Left ventricle myocardium superior (tissue), 1 donor: ENCODE data around the gene ASB6. TPM values are rescaled to one million over a fixed set of nuclear protein-coding genes. Genes with fewer than 3 reads are reported as not detected.

Source experiments
- ATAC-seq: fragments of 200-7000 bp; cut with Tn5 transposase; one replicate; pipeline ENCODE4 v1.9.1; 2020; ENCODE audit warnings: mild to moderate bottlenecking, moderate library complexity
- DNase-seq: peaks from one replicate; pipeline ENCODE4 v3.0.0-alpha.2; 2020
- intact Hi-C: fragments of 100-400 bp; cut with micrococcal nuclease; formaldehyde crosslinking; loops from one replicate; pipeline ENCODE4 v1.11.0; 2022
- long read RNA-seq: library from polyadenylated mRNA; unstranded; transcript quantifications from one replicate; pipeline ENCODE4 v2.0.0, GENCODE V29; 2021
- total RNA-seq: library from RNA; stranded (reverse); fragmentation: NEBNext Ultra II Directional; extraction: Animal tissue kit (Norgen Biotek cat#: 25700); gene quantifications from one replicate; pipeline ENCODE4 v1.2.1, GENCODE V29; 2021
- donor health status: DM: no; HTN: yes; CAD: no; lungs with severe emphysema.

ASB6 gene, protein sequence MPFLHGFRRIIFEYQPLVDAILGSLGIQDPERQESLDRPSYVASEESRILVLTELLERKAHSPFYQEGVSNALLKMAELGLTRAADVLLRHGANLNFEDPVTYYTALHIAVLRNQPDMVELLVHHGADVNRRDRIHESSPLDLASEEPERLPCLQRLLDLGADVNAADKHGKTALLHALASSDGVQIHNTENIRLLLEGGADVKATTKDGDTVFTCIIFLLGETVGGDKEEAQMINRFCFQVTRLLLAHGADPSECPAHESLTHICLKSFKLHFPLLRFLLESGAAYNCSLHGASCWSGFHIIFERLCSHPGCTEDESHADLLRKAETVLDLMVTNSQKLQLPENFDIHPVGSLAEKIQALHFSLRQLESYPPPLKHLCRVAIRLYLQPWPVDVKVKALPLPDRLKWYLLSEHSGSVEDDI
- total RNA-seq = 9.7 TPM
- long read RNA-seq, transcript ASB6-201 (6 exons, 2,330 nt) = major isoform, 20 of 28 reads
- long read RNA-seq, partial matches to known transcripts = 2 of 28 reads
- long read RNA-seq, other reads (novel, unspliced or antisense) = 6 of 28 reads

DNA sequence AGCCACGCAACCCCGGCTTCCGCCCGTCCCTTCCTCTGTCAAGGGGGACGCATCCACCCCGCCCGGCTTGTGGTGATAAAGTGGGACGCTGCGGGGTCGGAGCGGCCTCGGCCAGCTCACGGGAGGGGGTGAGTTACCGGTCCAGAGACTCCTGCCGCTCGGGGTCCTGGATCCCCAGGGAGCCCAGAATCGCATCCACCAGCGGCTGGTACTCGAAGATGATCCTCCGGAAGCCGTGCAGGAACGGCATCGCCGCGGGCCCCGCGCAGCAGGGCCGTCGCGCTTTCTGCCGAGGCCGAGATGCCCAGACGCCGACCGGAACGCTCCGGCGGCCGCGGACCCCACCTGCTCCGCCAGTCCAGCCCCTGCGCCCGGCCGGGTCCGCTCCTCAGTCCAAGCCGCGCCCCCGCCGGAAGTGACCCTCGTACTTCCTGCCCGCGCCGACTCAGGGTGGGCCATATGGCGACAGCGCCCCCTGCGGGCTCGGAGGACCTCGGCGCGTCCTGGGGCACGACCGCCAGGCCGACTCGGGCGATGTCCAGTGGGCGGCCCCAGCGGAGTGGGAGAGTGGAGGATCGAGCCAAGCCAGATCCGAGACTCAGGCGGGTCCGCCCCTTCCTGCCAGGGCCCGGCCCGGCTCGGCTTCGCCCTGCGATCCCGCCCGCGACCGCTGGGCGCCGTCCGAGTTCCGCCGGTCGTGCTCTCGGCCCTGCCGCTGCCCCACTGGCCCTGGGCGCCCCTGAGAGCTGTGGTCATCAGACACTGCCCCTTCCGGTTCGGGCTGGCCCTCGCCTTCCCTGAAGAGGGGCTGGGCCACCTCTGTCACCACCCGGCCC is at the start of gene ASB6:
TSS of gene ASB6 (minus strand) at position 402 of the 836 bp plus-strand sequence. CDS start at position 250, 152 bp downstream.
- peak; percentile 98 for DNase-seq
- ATAC-seq = peak; percentile 96
- intact Hi-C loops = no loop called here

DNA sequence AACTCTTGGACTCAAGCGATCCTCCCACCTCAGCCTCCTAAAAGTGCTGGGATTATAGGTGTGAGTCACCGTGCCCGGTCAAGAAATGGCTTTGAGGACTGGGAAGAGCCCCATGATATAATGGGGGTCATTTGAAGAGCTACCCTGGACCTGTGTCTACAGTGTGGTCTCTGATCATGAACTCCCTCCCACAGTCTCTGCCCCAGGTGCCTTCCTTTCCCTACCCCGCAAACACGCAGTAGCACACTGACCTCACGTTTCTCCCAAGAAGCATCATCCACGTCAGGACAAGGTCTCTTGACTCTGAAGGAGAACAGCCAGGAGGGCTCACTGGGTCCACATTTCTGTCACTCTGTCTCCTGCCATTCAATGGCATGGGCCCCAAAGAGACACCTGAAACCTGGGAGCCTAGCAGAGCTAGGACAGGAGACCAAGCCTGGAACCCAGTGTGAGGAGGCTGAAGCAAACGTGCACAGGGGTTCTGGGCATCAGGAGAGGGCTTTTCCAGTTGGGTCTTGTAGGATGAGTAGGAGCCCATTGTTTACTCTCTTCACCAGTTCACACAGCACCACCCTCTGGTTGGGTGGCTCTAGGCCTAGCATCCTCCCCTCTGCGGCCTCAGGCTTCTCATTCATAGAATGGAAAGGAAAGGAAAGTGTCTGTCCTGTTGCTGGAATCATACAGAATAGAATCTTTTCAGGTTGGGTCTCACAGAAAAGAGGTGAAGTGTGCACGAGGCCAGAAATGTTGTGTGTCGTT is 46.5 kb upstream of the ASB6 start:
- intact Hi-C loops = no loop called here
- DNase-seq = no peak
- ATAC-seq = no peak

DNA sequence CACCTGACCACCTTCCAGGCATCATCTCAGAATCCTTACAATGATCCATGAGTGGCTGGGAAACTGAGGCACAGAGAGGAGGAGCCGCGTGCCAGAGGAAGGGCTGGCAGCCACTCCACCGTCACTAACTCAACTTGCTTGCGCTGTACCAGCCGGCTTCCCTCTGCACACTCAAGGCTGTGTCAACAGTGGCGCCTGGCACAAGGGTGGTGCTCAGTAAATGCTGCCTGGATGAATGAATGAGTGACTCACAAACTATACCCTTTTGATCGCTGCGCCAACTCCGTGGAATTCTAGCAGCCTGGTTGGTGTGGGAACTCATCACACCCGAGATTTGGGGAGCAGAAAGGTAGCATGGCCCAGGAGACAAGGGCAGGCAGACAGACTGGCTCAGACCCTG is 45.4 kb upstream of the ASB6 start:
- ATAC-seq (no peak), DNase-seq (no peak)
- intact Hi-C loops = no loop called here

DNA sequence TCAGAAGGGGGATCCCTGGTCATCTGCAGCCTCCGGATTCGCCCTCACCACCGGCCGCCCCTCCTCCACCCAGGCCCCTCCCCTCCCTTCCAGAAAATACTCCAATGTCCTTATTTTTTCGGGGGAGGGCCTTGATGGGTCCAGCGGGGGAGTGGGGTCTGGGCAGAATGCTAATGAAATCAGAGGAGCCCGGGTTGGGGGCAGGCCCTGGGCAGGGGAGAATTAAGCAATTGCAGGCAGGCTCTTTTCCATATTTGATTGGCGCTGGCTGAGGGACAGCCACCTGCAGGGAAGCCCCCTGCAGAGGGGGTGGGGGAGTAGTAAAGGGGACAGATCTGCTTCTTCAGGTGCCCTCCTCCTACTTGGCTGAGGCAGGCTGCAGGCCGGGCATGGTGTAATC is 44.8 kb upstream of the ASB6 start:
- DNase-seq (no peak), ATAC-seq (no peak)
- intact Hi-C loops = no loop called here

DNA sequence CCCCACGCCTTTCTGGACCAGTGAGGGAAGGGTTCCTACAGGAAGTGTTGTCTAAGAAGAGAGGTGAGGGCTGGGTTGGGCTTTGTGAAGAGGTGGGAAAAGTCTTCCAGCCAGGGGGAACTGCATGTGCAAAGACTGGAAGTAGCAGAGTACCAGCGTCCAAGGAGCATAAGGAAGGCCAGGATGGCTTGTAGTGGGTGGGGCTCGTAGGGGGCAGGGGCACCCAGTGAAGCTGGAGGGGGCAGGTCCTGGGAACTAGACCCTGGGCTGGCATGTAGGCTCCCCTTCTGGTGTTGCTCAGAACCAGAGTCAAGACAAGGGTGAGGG is 43.9 kb upstream of the ASB6 start:
- no peak for ATAC-seq
- no peak for DNase-seq
- intact Hi-C loops = no loop called here

DNA sequence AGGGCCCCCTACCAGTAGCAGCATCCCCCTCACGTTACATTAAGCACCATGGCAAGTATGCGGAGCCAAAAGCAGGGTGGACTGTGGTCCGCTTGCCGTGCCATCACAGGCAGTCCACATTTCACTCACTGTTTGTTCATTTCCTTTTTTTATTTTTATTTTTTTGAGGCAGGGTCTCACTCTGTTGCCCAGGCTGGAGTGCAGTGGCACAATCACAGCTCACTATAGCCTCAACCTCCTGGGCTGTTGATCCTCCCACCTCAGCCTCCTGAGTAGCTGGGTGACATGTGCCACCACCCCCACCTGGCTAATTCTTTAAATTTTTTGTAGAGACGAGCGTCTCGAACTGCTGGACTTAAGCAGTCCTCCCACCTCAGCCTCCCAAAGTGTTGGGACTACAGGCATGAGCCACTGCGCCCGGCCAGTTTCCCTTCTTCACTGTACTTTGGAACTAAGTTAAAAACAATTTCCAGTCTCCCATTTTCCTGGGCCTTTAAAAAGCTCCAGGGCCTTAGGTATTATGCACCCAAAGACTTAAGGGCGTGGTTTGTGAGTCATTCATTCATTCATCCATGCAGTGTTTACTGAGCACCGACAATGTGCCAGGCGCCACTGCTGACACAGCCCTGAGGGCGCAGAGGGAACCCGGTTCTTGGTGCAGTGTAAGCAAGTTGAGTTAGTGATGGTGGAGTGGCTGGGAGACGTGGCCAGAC is 43.4 kb upstream of the ASB6 start:
- intact Hi-C loops = no loop called here
- ATAC-seq = no peak
- no peak for DNase-seq

DNA sequence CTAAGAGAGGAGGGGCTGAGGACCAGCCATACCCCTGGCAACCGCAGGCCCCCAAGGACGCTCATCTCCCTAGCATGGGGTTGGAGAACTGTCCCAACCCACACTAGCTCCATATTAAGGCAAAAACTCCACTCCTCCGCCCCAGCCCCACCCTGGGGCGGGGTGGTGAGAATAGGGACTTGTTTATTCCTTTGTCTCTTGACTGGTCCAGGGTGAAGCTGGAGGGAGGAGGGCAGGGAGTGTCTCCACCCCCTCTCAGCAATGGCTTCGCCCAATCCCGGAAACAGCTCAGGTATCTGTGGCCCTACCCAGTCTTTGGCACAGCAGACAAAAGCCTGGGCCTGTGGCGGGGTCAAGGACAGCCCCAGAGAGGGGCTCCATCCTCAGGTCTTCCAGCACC is 40.4 kb upstream of the ASB6 start:
- DNase-seq = no peak
- intact Hi-C loops = no loop called here
- no peak for ATAC-seq

DNA sequence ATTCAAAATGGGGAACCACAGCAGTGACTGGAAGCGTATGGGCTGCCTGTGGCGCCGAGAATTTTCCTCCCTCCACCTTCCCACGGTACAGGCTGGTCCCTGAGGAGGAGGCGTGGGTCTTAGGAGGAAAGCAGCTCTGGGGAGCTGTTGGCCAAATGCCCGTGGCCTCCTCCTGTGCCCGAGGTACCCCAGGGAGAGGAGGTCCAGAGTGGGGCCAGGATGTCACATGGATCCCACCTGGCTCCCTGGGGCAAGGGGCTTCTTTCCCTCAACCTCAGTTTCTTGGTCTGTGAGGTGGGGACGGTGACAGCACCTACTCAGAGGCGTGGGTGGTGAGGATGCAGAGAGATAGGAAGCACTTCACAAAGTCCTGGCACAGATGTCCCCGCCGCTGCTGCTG is 40.0 kb upstream of the ASB6 start:
- intact Hi-C loops = no loop called here
- no peak for ATAC-seq
- no peak for DNase-seq

DNA sequence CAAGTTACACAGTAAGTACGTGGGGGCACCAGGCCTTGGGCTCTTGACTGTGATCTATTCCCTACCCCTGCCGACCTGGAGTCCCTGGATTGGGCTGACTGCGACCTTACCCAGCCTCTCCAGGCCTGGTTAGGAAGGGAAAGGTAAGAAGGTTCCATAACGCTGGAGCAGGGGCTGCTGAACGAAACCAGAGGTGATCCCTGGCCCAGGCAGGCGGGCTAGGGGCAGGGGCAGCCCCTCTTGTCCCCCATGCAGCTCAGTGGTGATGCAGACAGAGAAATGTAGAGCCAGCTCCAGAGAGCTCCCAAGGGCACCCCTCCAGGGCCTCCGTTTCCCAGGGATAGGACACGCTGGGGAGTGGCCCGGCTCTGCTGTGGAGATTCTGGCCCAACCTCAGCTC is 37.6 kb upstream of the ASB6 start:
- intact Hi-C loops = no loop called here
- DNase-seq (no peak), ATAC-seq (no peak)

DNA sequence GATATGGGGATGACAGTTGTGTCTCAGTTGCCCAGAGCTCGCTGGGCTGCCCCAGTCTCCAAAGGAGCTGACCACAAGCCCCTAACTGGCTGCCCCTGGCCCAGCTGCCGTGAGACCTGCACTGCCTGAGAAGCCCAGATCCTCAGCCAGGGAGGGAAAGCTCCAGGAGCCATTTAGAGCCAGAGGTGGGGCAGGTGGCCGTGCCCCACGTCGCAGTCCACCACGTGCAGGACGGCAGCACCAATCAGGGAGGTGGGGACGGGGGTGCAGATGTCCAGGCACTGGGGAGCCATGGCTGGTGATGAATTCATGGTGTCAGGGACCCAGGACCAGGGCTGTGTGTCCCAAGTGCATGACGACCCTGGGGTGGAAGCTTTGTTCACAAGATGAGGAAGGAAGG is 36.9 kb upstream of the ASB6 start:
- intact Hi-C loops = no loop called here
- no peak for ATAC-seq
- no peak for DNase-seq

DNA sequence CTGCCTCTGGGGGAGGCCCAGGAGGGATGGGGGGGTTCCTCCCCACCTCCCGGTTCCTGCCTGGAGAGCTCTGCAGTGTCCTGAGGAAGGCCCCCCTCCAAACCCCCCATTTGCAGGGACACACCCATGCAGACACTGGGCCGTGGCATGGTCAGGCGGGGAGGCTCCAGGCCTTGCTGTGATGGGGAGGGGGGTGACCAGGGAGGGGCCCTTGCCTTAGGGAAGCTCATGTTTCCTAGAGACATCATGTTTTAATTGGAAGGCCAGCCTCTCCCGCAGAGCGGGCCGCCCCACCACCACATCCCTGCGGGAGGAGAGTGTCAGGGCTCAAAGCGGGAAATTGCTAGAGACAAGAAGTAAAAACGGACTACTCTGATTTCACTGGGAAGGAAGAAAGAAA is 35.5 kb upstream of the ASB6 start:
- DNase-seq (no peak), ATAC-seq (peak; percentile 30)
- intact Hi-C loops = no loop called here

DNA sequence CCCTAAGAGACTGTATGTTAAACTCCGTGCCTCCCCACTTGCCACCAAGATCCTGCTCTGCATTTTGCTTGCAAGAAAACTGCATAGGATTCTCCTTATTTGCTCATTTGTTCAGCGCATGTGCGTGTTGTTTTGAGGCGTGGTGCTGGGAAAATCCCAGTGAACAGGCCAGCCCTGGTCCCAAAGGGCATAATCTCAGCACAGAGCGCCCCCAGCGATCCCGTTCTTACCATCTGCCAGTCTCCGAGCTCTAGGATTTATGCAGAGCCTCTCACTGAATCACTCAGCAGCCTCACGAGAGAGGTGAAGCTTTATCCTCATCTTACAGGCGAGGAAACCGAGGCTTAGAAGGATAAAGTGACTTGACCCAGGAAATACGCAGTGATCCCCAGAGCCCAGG is 35.0 kb upstream of the ASB6 start:
- peak; percentile 55 for ATAC-seq
- intact Hi-C loops = no loop called here
- DNase-seq = no peak

DNA sequence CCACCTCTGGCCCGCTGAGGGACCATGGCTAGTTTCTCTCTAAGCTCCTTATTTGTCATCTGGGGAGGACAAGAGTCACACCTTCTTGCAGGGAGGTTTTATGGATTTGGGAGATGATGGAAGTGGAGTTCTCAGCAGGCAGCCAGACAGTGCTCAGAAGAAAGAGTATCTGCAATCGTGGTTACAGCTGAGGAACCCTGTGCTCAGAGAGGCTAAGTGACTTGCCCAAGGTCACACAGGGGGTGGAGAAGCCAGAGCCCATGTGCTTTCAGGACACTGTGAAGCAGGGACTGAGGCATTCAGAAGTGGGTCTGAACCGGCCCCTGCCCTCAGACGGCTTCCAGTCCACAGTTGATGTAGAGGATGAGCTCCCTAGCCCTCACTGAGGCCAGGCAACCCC is 34.3 kb upstream of the ASB6 start:
- intact Hi-C loops = no loop called here
- ATAC-seq (no peak), DNase-seq (no peak)

DNA sequence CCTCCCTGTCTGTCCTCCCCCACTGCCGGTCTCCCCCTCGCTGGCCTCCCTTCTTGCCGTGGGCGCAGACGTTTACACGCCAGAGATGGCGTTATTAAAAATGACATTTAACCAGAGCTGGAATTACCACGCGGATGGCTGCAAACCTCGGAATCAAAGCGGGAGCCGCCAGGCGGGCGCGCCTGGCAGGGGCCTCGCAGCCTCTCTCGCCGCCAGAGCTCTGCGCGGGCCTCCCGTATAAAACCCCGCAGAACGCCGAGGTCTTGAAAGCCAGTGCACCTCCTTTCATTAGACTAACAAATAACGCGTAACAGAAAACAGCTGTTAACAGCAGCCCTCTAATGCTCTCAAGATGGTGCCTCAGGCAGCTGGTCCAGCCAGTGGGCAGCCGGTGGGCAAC is 33.7 kb upstream of the ASB6 start:
- DNase-seq = no peak
- ATAC-seq = no peak
- intact Hi-C loops = no loop called here

DNA sequence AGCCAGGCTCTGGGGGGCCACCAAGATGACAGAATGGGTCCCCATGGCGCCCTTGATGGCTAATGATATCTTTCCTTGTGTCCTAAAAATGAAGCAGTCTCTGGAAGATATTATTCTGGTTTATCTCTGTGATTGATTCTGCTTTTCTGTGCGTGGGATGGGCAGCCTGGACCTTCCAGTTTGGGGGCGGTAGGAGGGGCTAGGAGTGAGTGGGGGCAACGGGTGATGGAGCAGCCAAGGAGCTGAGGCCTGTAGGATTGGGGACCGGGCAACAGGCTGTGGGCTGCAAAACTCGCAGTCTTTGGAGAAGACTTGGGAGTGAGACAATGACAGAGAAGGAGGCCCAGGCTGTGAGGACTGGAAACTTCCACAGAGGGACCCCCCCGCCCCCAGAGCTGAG is 32.3 kb upstream of the ASB6 start:
- intact Hi-C loops = no loop called here
- DNase-seq (no peak), ATAC-seq (no peak)

DNA sequence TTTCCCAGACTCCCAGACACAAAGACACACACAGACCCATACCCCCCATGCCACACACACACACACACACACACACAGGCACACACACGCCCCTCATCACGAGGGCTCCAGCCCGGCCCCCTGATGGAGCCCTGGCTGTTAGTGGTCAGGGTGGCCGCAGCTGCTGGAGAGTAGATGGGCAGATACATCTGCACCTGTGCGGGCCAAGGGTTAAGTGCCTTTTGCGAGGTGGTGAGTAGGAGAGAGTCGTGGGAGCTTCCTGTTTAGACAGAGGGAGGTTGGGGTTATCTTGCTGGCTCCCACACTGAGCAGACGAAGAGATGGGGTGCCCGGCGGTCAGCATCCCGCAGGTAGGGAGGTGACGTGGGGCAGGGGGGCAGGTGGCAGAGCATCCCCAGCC is 31.7 kb upstream of the ASB6 start:
- intact Hi-C loops = no loop called here
- ATAC-seq (no peak), DNase-seq (no peak)

DNA sequence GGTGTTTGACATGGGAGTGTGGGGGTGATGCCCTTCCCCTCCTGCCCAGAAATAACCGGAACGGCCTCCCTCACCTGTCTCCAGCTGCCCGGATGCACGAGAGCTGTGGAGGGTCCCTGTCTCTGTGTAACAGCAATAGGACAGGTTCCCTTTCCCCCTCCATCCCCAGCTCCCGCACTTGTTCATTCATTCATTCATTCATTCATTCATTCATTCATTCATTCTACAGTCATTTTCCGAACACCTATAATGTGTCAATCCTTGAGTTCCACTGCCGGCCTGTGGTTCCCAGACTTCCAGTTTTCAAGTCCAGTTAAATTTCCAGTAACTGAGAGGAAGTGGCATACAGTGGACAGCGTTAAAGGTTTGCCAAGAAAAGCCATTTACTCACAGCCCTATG is 30.8 kb upstream of the ASB6 start:
- no peak for DNase-seq
- intact Hi-C loops = no loop called here
- no peak for ATAC-seq

DNA sequence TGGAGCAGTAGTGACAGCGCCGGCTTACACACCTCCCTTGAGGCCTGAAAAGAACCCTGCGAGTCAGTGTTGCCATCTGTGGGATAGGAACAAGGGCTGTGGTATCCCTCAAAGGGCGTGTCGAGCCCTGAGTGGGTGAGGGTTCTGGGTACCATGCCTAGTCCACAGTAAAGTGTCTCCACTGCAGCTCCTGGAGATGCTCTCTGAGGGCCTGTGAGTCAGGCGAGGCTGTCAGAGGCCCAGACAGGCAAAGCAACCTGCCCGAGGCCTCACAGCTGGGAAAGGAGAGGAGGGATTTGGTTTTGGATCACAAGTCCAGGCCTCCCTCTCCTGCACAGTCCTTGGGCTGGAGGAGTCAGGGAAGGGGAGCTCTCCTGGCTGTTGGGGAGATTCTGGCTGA is 29.6 kb upstream of the ASB6 start:
- intact Hi-C loops = no loop called here
- no peak for DNase-seq
- no peak for ATAC-seq

DNA sequence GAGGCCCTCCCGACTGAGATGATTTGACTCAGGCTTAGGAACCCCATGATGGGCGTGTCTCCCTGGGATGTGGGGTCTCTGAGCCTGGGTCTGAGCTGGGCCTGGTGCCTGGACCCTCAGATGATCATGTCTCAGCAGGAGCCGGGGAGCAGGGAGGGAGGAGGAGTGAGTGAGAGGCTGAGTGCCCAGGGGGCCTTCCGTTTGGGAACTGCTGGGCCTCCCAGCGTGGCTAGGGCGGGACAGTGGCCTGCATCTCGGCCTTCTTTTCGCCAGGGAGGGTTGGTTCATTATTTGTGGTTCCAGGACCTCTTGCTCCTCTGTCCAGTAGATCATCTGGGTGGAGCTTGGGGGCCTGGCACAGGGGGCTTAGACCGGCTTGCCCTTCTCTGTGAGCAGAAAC is 29.1 kb upstream of the ASB6 start:
- ATAC-seq = no peak
- intact Hi-C loops = no loop called here
- no peak for DNase-seq
